ENCODE results near the gene GCNT4.

Gene GCNT4

GRCh38 chr5:75051217-75051751, 1.1 kb downstream of the GCNT4 start:
- DNase-seq (ENCODE audit: low read depth), result no peak

DNA sequence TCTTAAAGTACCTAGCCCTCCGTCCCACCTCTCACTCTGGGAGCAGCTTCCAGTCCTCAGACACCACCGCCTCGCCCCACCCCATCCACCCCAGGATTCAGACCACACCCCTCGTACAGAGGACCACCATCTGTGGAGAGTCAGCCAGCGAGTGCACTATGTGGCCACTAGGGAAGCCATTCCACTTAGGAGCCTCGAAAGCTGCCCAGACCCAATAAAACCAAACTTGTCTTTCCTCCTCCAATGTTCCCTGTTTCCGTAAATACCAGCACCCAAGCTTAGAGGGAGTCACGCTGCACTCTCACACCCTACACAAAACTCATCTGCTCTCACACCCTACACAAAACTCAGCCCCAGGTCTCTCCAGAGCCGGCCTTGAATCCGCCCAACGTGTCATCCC, 1.9 kb downstream of the GCNT4 start:
- DNase-seq (ENCODE audit: low read depth), result no peak

- DNase-seq (ENCODE audit: low read depth), result no peak
These were observed 2.7 kb downstream of the GCNT4 start for GRCh38 chr5:75049456-75050351.

DNA sequence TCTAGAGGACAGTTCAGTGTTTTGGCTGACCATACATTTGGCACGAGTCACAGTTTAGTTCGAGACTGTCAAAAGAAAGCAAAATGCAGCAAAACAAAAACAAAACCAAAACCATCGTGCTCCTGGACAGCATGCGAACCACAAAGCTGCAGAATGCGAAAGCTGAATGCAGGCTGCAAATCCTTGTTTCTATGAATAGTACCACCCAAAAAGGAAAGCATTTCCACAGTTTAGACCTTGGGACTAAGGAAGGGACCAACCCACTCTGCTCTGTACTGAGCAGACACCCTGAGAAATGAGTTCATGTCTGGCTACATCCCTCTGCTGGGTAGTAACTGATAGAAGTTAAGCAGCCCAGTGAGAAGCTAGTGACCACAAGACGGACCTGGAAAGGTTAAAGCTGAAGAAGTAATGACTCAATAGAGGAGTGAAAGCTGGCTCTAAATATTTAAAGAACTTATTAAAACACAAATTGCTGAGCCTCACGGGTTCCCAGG, 3.9 kb downstream of the GCNT4 start:
- no peak for DNase-seq (ENCODE audit: low read depth)

- DNase-seq (ENCODE audit: low read depth), result no peak
These were observed 5.0 kb downstream of the GCNT4 start for GRCh38 chr5:75047356-75047755.

DNA sequence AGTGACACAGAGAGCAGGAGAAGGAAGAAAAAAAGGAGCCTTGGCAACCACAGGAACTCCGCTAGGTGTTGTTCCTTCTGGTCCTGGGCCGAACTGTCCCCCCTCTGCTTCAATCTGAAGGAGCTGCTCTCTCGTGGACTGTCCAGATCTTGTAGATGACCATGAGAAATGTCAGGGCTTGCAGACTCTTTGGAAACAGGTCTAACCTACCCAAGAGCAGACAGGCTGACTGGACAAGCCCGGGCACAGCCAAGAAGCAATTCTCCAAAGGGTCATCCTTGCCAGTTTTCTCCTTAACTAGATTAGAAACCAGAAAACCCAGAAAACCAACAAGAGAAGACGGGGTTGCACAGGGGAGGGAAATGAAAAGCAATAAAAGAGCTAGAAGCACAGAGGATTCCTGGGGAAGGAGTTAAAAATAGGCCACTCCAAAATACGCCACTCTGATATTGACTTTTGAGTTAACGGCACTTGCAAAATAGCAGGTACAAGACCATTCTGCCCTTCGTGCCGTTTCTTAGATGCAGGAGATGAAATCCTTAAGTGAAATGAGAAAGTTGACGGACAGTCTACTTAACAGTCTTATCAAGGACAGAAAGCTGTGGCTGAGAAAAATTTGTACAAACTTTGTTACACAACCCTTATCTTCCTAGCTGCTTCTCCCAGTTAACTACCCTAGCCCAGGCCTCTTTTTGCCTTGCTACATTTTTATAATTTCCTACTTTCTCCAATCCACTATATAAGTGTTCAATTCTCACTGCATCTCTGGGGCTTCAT, 5.8 kb downstream of the GCNT4 start:
- no peak for DNase-seq (ENCODE audit: low read depth)

DNA sequence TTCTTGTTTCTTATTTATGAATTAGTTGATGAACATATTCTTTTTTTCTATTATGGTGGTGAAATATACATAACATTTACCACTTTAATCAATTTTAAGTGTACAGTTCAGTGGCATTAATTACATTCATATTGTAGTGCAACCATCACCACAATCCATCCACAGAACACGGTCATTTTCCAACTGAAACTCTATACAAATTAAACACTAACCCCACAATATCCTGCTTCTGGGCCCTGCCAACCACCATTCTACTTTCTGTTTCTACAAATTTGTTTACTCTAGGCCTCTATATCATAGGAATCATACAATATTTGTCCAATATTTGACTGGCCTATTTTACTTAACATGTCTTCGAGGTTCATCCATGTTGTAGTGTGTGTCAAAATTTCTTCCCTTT, 7.3 kb downstream of the GCNT4 start:
- DNase-seq (ENCODE audit: low read depth), result no peak

DNA sequence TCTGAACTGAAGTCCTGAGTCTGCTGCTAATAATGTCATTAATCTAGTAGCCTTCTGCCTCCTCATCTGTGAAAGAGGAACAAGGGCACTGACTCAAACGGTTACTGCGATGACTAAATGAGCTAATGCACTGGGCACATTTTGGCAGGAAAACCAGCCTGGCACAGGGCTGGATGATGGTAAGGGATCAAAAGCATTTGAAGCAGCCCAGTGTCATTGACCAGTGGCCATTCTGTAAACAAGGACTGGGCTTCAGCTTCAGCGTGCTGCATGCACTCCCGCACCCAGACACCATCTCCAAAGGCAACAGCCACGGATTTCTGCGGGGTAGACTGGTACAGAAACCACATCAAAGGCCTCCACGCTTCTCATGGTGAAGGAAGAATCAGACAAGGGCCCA, 8.0 kb downstream of the GCNT4 start:
- no peak for DNase-seq (ENCODE audit: low read depth)

- DNase-seq (ENCODE audit: low read depth), result no peak
These were observed 8.6 kb downstream of the GCNT4 start for GRCh38 chr5:75043633-75044264.

- no peak for DNase-seq (ENCODE audit: low read depth)
These were observed 9.8 kb downstream of the GCNT4 start for GRCh38 chr5:75042522-75042921.

GRCh38 chr5:75040973-75041372, 11.4 kb downstream of the GCNT4 start:
- DNase-seq (ENCODE audit: low read depth), result no peak

GRCh38 chr5:75037106-75037505, 15.3 kb downstream of the GCNT4 start:
- no peak for DNase-seq (ENCODE audit: low read depth)

DNA sequence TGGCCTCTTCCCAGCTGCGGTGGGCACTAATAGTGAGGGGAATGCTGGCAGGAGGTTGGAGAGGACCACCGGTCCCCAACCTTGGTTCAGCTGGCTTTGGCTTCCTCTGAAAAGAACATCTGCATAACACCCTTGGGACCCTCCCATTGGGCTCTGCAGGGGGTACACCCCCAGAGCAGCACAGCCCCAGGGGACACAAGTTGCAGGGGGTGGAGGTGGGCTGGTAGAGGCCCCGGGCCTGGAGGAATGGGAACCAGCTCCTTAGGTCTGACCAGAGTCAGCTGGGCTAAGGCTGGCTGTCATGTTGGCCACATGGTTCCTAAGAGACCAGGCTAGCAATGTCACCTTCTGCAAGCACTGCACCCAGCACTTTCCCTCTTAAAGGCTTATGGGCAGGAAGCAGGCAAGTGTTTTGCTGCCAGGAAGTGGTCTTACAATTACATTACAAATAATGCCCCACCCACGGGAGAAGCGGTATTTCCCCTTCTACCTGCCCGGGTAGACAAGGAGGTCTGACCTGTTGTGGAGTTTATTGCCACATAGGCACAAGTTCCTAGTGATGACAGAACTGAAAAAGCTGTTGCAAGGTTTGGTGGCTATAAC, 18.1 kb downstream of the GCNT4 start:
- no peak for DNase-seq (ENCODE audit: low read depth)

DNA sequence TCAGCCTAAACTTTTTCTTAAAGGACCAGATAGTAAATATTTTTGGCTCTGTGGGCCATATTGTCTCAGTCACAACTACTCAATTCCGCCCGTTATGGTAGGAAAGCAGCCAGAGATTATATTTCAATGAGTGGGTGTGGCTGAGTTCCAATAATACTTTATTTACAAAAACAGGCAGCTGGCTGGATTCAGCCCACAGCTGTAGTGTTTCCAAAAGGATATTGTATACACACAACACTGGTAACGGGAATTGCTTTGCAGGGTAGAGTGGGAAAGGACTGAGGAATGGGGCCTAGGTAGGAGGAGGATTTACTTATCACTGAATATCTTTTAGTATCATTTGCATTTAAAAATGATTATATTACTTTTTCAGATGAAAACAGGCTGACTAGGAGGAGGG, 21.0 kb downstream of the GCNT4 start:
- no peak for DNase-seq (ENCODE audit: low read depth)

DNA sequence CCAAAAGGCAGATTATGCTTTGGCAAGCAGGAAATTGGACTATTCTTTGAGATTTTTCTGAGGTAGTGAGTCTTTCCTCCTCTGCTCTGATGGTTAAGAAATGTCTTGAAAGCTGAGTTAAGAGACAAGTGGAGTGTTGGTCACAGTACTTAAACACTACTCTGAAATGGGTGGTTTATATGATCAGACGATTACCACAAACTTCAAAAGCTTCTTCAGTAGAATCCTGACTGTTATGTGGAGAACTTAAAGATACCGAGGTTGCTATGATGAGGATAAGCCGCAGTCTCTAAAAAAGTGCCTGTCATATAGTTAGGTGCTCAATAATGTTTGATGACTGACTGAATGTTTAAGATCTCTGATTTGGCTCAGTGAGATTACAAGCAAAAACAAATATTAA, 24.3 kb downstream of the GCNT4 start:
- no peak for DNase-seq (ENCODE audit: low read depth)

GRCh38 chr5:75023368-75024159, 28.8 kb downstream of the GCNT4 start:
- DNase-seq (ENCODE audit: low read depth), result no peak

DNA sequence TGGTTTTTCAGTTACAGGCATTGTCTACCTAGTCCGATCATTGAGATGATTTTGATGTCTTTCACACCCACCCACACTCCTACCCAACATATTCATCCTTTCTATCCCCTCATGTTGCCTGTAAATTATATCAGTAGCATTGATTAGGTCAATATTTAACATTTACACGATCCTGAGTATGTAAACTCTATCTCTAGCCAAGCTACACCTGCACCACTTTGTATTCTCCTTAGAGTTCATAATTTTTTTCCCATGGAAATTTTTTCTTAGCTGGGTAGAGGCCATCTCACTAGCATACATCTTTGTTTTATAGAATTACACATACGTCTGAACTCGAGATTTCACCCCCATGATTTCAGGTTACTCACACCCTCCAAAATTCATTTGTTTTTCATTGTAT, 30.6 kb downstream of the GCNT4 start:
- no peak for DNase-seq (ENCODE audit: low read depth)

DNA sequence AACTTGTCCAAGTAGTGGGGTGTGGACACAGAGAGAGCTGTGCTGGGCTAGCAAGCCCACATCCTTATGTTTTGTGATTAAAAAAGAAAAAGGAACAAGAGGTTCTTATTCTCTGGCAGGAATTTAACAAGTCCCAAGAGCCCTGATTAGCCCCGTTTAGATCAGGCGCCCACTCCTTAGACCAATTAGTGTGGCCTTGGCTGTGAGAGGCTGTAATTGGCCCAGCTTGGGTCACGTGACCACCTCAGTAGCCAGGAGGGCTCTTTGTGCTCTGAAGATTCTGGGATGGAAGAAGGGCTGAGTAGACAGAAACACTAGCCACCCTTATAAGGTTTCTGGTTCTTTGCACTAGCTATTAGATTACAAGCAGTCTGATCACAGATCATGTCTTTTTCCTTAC, 31.1 kb downstream of the GCNT4 start:
- no peak for DNase-seq (ENCODE audit: low read depth)

GRCh38 chr5:75020016-75020656, 32.2 kb downstream of the GCNT4 start:
- no peak for DNase-seq (ENCODE audit: low read depth)

- DNase-seq (ENCODE audit: low read depth), result no peak
These were observed 33.4 kb downstream of the GCNT4 start for GRCh38 chr5:75018805-75019587.
